ENCODE data around the gene ELP5.

ELP5 gene

DNA sequence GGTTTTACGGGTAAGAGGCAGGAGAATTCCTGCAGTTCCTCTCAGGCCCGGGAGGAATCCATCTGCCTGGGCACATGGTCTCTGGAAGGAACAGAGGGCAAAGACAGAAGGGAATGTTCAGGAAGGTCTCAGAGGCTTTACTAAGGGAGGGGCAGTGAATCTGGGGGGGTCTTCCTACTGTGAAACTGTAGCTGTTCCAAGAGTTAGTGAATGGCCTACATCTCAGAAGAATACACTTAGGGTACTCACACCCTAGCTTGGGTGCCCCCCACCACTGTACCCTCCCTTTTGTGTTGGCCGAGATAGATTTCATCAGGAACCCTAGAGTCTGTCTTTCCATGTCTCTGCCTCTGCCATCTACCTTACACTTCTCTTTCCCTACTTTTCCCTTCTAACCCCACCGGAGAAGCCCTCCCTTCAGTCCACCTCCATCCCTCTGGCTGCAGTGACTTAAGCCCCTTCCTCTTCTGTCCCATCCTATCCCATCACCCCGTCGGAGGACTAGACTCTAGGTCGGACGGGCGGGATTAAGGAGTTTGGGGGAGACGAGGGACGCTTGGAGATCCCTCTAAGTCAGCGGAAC, 32.7 kb upstream of the ELP5 start:
- DNase-seq (ENCODE audit: low read depth), result no peak

DNA sequence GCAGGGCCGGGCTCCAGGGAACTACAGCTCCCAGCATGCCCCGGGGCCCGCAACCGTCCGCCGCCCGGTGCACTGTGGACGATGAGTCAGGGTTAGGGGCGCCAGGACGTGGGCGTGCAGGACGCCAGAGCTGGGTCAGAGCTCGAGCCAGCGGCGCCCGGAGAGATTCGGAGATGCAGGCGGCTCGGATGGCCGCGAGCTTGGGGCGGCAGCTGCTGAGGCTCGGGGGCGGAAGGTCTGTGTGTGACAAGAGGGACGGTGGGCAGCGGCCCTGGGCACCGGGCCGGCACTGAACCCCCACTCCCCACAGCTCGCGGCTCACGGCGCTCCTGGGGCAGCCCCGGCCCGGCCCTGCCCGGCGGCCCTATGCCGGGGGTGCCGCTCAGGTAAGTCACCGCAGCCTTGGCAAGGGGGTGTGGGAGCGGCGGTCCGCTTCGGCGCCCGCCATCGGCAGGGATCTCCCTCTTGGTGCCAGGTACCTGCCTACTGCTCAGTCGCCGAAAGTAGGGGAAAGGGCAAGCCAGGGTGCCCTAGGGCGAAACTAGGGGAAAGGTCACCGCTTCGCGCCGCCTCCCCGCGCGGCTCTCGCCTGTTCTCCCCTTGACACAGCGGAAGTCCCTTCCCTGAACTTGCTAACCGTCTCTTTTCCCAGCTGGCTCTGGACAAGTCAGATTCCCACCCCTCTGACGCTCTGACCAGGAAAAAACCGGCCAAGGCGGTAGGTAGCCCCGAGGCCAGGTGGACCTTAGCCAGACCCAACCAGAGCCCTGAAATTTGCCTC, 32.0 kb upstream of the ELP5 start, which contains the start of the genes ACADVL and DLG4:
Gene ACADVL (plus strand): TSS at position 127 of the 781 bp plus-strand sequence. CDS start 47 bp downstream, at position 174.
Gene DLG4 (minus strand): TSS at position 25 of the 781 bp plus-strand sequence.
- no peak for DNase-seq (ENCODE audit: low read depth)

- no peak for DNase-seq (ENCODE audit: low read depth)
Observed at GRCh38 chr17:7220593-7221277, 31.3 kb upstream of the ELP5 start.

- DNase-seq (ENCODE audit: low read depth), result no peak
Observed at GRCh38 chr17:7221278-7222092, 30.5 kb upstream of the ELP5 start.

DNA sequence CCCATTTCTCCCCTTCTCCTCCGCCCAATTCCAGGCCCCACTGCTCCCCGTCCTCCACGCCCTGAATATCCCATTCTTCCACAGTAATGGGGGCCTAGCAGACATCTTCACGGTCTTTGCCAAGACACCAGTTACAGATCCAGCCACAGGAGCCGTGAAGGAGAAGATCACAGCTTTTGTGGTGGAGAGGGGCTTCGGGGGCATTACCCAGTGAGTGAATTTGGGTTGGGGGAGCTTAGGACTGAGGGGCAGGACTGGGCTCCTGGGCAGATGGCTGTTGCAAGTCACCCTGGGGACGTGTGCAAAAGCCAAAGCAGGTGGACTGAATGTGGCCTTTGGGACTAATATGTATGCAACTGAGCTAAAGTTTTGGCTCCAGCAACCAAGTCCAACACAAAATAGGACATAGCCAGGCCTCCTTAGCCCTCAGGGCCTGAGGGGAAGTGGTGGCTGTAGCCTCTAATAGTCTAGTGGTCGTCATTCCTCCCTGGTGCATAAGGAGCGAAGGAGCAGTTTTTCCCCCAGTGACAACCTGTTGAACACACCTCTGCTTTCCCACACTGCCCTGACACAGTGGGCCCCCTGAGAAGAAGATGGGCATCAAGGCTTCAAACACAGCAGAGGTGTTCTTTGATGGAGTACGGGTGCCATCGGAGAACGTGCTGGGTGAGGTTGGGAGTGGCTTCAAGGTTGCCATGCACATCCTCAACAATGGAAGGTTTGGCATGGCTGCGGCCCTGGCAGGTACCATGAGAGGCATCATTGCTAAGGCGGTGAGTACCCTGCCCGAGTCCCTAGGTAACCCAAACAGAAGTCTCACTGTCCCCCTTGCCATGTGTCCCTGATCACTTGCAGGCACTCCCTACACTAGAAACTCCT, 29.7 kb upstream of the ELP5 start:
- DNase-seq (ENCODE audit: low read depth), result no peak

- no peak for DNase-seq (ENCODE audit: low read depth)
Observed at GRCh38 chr17:7222972-7223292, 29.1 kb upstream of the ELP5 start.

GRCh38 chr17:7223375-7223774, 28.6 kb upstream of the ELP5 start:
- DNase-seq (ENCODE audit: low read depth), result no peak

GRCh38 chr17:7224110-7224509, 27.9 kb upstream of the ELP5 start:
- no peak for DNase-seq (ENCODE audit: low read depth)

DNA sequence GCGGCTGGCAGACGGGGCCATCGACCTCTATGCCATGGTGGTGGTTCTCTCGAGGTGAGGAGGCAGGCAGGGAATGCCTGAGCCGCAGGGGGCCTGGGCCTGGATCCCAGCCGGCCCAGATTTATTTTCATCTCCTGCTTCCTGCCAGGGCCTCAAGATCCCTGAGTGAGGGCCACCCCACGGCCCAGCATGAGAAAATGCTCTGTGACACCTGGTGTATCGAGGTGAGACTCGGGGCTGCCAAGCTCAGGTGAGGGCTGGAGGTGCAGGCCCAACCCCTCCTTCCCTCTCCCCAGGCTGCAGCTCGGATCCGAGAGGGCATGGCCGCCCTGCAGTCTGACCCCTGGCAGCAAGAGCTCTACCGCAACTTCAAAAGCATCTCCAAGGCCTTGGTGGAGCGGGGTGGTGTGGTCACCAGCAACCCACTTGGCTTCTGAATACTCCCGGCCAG, 27.3 kb upstream of the ELP5 start:
- DNase-seq (ENCODE audit: low read depth), result no peak

DNA sequence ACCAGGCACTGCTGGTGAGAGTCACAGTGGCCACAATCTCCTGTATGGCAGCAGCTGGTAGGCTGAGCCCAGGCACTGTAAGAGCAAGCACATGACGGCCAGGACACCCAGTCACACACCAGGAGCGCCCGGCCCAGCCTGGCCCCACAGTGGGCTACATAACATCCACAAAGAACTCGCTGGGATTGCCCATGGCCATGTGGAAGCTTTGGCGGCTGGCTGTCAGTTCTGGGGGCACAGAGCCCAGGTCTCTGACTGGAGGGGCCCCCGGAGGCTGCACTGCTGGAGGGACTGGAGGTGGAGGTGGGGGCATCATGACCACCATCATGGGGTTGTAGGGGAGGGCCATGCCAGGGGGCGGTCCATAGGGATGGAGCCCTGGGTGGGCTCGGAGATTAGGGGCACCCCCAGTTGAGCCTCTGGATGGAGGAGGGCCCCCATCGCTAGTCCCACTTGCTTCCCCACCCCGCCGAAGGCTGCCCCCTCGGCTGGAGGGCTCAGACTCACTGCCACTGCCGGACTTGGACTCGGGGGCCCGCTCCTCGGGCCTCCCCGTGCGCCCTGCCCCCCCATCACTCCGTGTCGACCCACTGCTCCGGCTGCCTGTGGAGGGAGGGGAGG, 26.2 kb upstream of the ELP5 start:
- no peak for DNase-seq (ENCODE audit: low read depth)

GRCh38 chr17:7226721-7227710, 25.0 kb upstream of the ELP5 start:
- DNase-seq (ENCODE audit: low read depth), result no peak

GRCh38 chr17:7228920-7229319, 23.1 kb upstream of the ELP5 start:
- no peak for DNase-seq (ENCODE audit: low read depth)

- no peak for DNase-seq (ENCODE audit: low read depth)
Observed at GRCh38 chr17:7229504-7229903, 22.5 kb upstream of the ELP5 start.

GRCh38 chr17:7232114-7232513, 19.9 kb upstream of the ELP5 start:
- no peak for DNase-seq (ENCODE audit: low read depth)

DNA sequence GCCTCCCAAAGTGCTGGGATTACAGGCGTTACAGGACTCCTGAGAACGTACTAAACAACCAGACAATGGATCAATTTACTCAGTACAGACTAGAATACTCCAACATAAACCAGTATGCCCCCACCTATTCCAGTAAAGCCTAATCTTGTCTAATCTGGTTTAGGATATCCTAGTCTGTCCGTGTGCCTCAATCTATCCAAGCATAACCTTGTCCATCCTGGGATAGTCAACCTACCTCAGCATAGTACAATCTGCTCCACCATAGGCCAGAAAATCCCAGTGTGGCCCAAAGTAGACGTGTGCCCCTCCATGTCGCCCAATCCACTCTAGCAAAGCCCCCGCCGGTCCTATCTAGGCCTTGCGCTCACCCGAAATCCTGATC, 18.3 kb upstream of the ELP5 start:
- no peak for DNase-seq (ENCODE audit: low read depth)

DNA sequence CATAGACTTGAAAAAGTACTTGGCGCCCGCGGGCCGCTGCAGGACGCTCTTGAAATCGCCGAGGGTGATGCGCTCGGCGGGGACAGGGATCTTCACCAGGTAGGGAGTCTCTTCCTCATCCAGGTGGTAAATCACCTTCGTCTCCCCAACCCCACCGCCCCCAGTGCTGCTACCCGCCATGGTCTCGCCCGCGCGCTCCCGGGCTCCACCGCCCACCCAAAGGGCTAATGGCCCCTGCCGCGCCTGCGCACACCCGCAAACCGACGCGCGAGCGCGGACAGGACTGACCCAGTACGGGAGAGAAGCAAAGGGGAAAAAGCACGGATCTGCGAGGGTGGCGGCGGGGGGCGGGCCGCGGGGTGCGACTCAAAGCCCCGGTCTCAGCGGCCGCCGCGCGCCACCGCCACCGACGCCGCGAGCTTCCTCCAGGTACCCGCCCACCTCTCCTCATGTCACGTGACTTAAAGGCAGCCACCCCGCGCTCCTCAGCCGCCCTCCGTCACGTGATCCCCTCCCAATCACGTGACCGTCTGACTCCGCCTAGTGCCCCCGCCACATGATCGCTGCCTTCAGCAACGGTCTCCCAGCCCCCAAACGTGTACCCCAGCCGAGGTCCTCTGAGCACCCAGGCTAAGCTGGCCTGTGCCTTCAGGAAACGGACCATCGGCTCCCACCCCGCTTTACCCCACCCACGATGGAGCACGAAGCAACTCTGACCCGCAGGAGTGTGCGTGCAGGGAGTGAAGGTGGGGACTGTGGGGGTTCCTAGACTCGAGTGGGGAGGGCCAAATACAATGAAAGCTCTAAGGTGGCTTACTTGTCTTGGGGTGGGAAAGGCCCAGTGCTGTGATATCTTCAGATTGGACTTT, 17.7 kb upstream of the ELP5 start, which contains the start of gene DVL2:
Gene DVL2 (minus strand): TSS at position 435 of the 869 bp plus-strand sequence. CDS start 255 bp downstream, at position 180.
- DNase-seq (ENCODE audit: low read depth), result no peak

DNA sequence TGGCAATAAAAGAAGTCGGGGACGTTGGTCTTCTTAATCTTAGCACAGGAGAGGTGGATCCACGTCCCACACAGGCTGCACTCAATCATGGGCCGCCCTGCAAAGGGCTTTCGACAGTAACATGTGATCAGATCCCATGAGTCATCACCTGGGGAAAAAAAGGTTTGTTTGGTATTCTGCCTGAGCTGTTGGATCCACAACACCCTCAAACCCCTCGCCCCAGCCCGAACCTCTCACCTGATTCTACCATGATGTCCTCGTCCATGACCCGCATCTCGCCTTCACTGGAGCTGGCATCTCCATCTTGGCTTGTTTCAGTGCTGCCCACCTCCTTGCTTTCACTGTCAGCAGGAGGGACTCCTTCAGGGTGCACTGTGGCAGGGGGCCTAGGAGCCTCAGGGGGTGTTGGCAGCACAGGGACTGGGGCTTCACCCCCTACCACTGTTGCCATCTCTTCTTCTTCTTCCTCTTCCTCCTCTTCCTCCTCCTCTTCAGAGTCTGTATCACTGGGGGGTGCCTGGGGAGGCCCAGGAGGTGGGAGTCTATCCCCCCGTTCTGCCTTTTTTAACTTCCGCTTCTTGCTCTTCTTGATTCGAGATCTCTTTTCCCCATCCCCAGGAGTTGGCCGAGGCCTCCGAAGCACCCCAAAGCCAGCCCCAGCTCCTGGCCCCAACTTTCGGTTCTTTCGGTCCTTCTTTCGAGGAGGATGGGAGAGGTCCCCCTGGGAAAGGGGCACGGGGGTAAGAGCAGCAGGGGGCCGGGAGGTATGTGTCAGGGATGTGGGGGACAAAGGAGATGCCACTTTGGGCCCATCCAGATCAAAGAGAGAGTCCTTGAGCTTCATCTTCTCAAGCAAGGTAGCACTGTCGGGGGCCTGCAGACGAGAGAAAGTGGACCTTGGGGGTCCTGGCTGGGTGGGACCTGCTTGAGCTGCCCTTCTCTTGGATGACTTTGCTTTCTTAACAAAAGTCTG, 16.0 kb upstream of the ELP5 start:
- no peak for DNase-seq (ENCODE audit: low read depth)

Measured in HS-27A (cell line).